OCI-LY1 (cell line): ENCODE results near the gene WDFY4.

Source experiments
- H2AFZ ChIP-seq: fragments of 200-600 bp; sonication (generic), shearing (Covaris generic); 2 replicates; pipeline ENCODE4 v1.6.0; 2014; ENCODE audit warnings: antibody characterized with exemption, mild to moderate bottlenecking, low read length
- H3F3A ChIP-seq: fragments of 200-600 bp; sonication (generic), shearing (Covaris generic); 2 replicates; pipeline ENCODE4 v1.6.0; 2014; ENCODE audit warnings: mild to moderate bottlenecking, antibody characterized with exemption, low read length, moderate library complexity; ENCODE audit not compliant: insufficient read depth
- H3K27ac ChIP-seq: fragments of 200-600 bp; sonication (generic); 2 replicates; pipeline ENCODE4 v1.5.1; 2014; ENCODE audit warnings: low read length, mixed run types, mild to moderate bottlenecking, low read depth; ENCODE audit not compliant: poor library complexity, severe bottlenecking
- H3K27me3 ChIP-seq: fragments of 200-600 bp; sonication (generic); 2 replicates; pipeline ENCODE4 v1.6.0; 2014; ENCODE audit warnings: antibody characterized with exemption, mild to moderate bottlenecking, low read length, moderate library complexity; ENCODE audit not compliant: insufficient read depth
- H3K36me3 ChIP-seq: fragments of 200-600 bp; sonication (generic); 2 replicates; pipeline ENCODE4 v1.6.1; 2014; ENCODE audit warnings: mild to moderate bottlenecking, antibody characterized with exemption, low read length, moderate library complexity, mixed read lengths; ENCODE audit not compliant: insufficient read depth
- H3K4me1 ChIP-seq: fragments of 200-600 bp; sonication (generic); 2 replicates; pipeline ENCODE4 v1.5.1; 2014; ENCODE audit warnings: mild to moderate bottlenecking, low read length, moderate library complexity; ENCODE audit not compliant: insufficient read depth, severe bottlenecking
- H3K4me2 ChIP-seq: fragments of 200-600 bp; sonication (generic), shearing (Covaris generic); 2 replicates; pipeline ENCODE4 v1.6.1; 2014; ENCODE audit warnings: low read length
- H3K4me3 ChIP-seq: fragments of 200-600 bp; sonication (generic); 2 replicates; pipeline ENCODE4 v1.5.1; 2014; ENCODE audit warnings: low read length, low read depth, mild to moderate bottlenecking, mixed read lengths; ENCODE audit not compliant: poor library complexity, severe bottlenecking
- H3K79me2 ChIP-seq: fragments of 200-600 bp; shearing (Covaris generic); 2 replicates; pipeline ENCODE4 v1.6.1; 2016; ENCODE audit warnings: mixed run types, low read length, mixed read lengths; ENCODE audit not compliant: insufficient read depth
- H3K9ac ChIP-seq: fragments of 200-600 bp; sonication (generic), shearing (Covaris generic); 2 replicates; pipeline ENCODE4 v1.6.1; 2014; ENCODE audit warnings: mild to moderate bottlenecking, low read length, mixed read lengths
- H3K9me2 ChIP-seq: fragments of 200-600 bp; sonication (generic), shearing (Covaris generic); 2 replicates; pipeline ENCODE4 v1.6.1; 2014; ENCODE audit warnings: low read depth, mild to moderate bottlenecking, low read length, mixed read lengths
- H3K9me3 ChIP-seq: fragments of 200-600 bp; shearing (Covaris generic); 2 replicates; pipeline ENCODE4 v1.6.1; 2014; ENCODE audit warnings: low read length, mixed read lengths
- H4K20me1 ChIP-seq: fragments of 200-600 bp; sonication (generic), shearing (Covaris generic); 2 replicates; pipeline ENCODE4 v1.6.0; 2016; ENCODE audit warnings: mild to moderate bottlenecking, low read length; ENCODE audit not compliant: insufficient read depth
- CTCF ChIP-seq: fragments of 200-600 bp; sonication (generic), shearing (Covaris generic); IDR thresholded peaks from 2 replicates; pipeline ENCODE4 v1.5.1; 2017; ENCODE audit warnings: mild to moderate bottlenecking, antibody characterized with exemption, low read length, moderate library complexity, mixed read lengths
- EZH2 ChIP-seq: fragments of 200-600 bp; sonication (generic), shearing (Covaris generic); IDR thresholded peaks from 2 replicates; pipeline ENCODE4 v1.8.0; 2017; ENCODE audit warnings: borderline replicate concordance, mixed run types, mild to moderate bottlenecking, antibody characterized with exemption, low read length, moderate library complexity, mixed read lengths

WDFY4 gene

GRCh38 chr10:48819783-48820182 is 135.1 kb downstream of the WDFY4 start:
- no peak overlapping the region for H3K4me3 ChIP-seq
- H4K20me1 ChIP-seq = no peaks in the 10 kb centered on the region
- H3K36me3 ChIP-seq = peaks cover 85% of the 10 kb centered on the region
- no peaks in the 10 kb centered on the region for H3K9me3 ChIP-seq
- H3K27ac ChIP-seq = no peak overlapping the region
- no peak overlapping the region for H2AFZ ChIP-seq
- no peak overlapping the region for H3K9ac ChIP-seq
- H3K9me2 ChIP-seq = no peaks in the 10 kb centered on the region
- no peaks in the 10 kb centered on the region for H3K79me2 ChIP-seq
- H3K4me2 ChIP-seq = no peak overlapping the region
- H3K27me3 ChIP-seq = no peaks in the 10 kb centered on the region
- TF ChIP-seq EZH2 = no peak
- H3F3A ChIP-seq = no peaks in the 10 kb centered on the region
- no peaks in the 10 kb centered on the region for H3K4me1 ChIP-seq

GRCh38 chr10:48820231-48820630 is 135.6 kb downstream of the WDFY4 start:
- H3K9ac ChIP-seq = no peak overlapping the region
- H3K9me2 ChIP-seq = no peaks in the 10 kb centered on the region

GRCh38 chr10:48820699-48821098 is 136.0 kb downstream of the WDFY4 start:
- Histone ChIP-seq H3K27me3 (no peaks in the 10 kb centered on the region), H3K79me2 (no peaks in the 10 kb centered on the region), H3F3A (no peaks in the 10 kb centered on the region), H3K27ac (no peak overlapping the region), H3K9me2 (no peaks in the 10 kb centered on the region), H3K9me3 (no peaks in the 10 kb centered on the region), H4K20me1 (no peaks in the 10 kb centered on the region), H3K4me1 (no peaks in the 10 kb centered on the region), H3K4me2 (no peak overlapping the region), H3K36me3 (peaks cover 88% of the 10 kb centered on the region), H3K4me3 (no peak overlapping the region), H2AFZ (no peak overlapping the region), H3K9ac (no peak overlapping the region)
- no peak for TF ChIP-seq CTCF
- TF ChIP-seq EZH2 = no peak

More at GRCh38 chr10:48820231-48820630, 135.6 kb downstream of the WDFY4 start:
- TF ChIP-seq EZH2 (no peak), CTCF (no peak)
- Histone ChIP-seq H3K4me2 (no peak overlapping the region), H3K79me2 (no peaks in the 10 kb centered on the region), H3K27ac (no peak overlapping the region), H4K20me1 (no peaks in the 10 kb centered on the region), H3F3A (no peaks in the 10 kb centered on the region), H3K4me1 (no peaks in the 10 kb centered on the region), H2AFZ (no peak overlapping the region), H3K9me3 (no peaks in the 10 kb centered on the region), H3K4me3 (no peak overlapping the region), H3K27me3 (no peaks in the 10 kb centered on the region), H3K36me3 (peaks cover 85% of the 10 kb centered on the region)

- no peak overlapping the region for H3K27ac ChIP-seq
- no peak overlapping the region for H3K4me3 ChIP-seq
- H3K4me2 ChIP-seq = no peak overlapping the region
- H4K20me1 ChIP-seq = no peaks in the 10 kb centered on the region
- no peaks in the 10 kb centered on the region for H3K79me2 ChIP-seq
- H3K27me3 ChIP-seq = no peaks in the 10 kb centered on the region
- H3K9me3 ChIP-seq = no peaks in the 10 kb centered on the region
- TF ChIP-seq CTCF (no peak), EZH2 (no peak)
- H2AFZ ChIP-seq = no peak overlapping the region
- H3K9me2 ChIP-seq = no peaks in the 10 kb centered on the region
- H3K36me3 ChIP-seq = peaks cover 89% of the 10 kb centered on the region
- no peaks in the 10 kb centered on the region for H3K4me1 ChIP-seq
- H3F3A ChIP-seq = no peaks in the 10 kb centered on the region
- H3K9ac ChIP-seq = no peak overlapping the region
Observed at GRCh38 chr10:48821111-48821510, 136.4 kb downstream of the WDFY4 start.
